PC-9 (cell line): Measurements from ENCODE around the gene RETREG3. TPM values are rescaled to one million over a fixed set of nuclear protein-coding genes. Genes with fewer than 3 reads are reported as not detected.

Experiments used
- BruUV-seq: library from RNA; stranded (reverse); fragments of 400-500 nt; replicated peaks from 2 replicates; lab custom pipeline; 2021; lab: Mats Ljungman, UMichigan
- CTCF ChIA-PET: fragments of 300-600 bp; sonication (Branson Sonifier 250); formaldehyde crosslinking; loops from one replicate; lab custom pipeline; 2022; ENCODE audit warnings: antibody characterized with exemption; lab: Charles Lee
- POLR2A ChIA-PET: fragments of 300-600 bp; sonication (Branson Sonifier 250); formaldehyde crosslinking; loops from one replicate; lab custom pipeline; 2022; ENCODE audit warnings: antibody characterized with exemption; ENCODE audit not compliant: unreplicated experiment; lab: Charles Lee
- DNase-seq, 2 experiments: peaks; one replicate each; pipeline versions ENCODE4 v3.0.0 to v3.0.0-alpha.2; 2015 to 2022; ENCODE audit warnings: mixed read lengths in 1 of 2
- H2AFZ ChIP-seq: fragments of 200-600 bp; sonication (generic); 2 replicates; pipeline ENCODE4 v1.8.1; 2017; ENCODE audit warnings: antibody characterized with exemption
- H3F3A ChIP-seq: fragments of 200-600 bp; sonication (generic); 2 replicates; pipeline ENCODE4 v1.8.1; 2017; ENCODE audit warnings: antibody characterized with exemption, mild to moderate bottlenecking, low read depth; ENCODE audit not compliant: insufficient read depth
- H3K27ac ChIP-seq: fragments of 200-600 bp; sonication (generic); 2 replicates; pipeline ENCODE4 v1.6.1; 2016; ENCODE audit warnings: mixed run types
- H3K27me3 ChIP-seq: fragments of 200-600 bp; sonication (generic); 2 replicates; pipeline ENCODE4 v1.6.1; 2016; ENCODE audit warnings: low read depth, mixed run types; ENCODE audit not compliant: insufficient read depth
- H3K36me3 ChIP-seq: fragments of 200-600 bp; sonication (generic); 2 replicates; pipeline ENCODE4 v1.6.1; 2016; ENCODE audit warnings: low read depth, mixed run types
- H3K4me1 ChIP-seq: fragments of 200-600 bp; sonication (generic); replicated peaks from 2 replicates; pipeline ENCODE4 v1.6.1; 2016; ENCODE audit warnings: mixed run types; ENCODE audit not compliant: insufficient read depth
- H3K4me2 ChIP-seq: fragments of 200-600 bp; sonication (generic); 2 replicates; pipeline ENCODE4 v1.6.1; 2017; ENCODE audit warnings: mixed run types
- H3K4me3 ChIP-seq: fragments of 200-600 bp; sonication (generic); 2 replicates; pipeline ENCODE4 v1.6.1; 2016; ENCODE audit warnings: mixed run types
- H3K79me2 ChIP-seq: fragments of 200-600 bp; sonication (generic); 2 replicates; pipeline ENCODE4 v1.6.1; 2017; ENCODE audit warnings: low read depth, mixed run types
- H3K9me2 ChIP-seq: fragments of 200-600 bp; sonication (generic); 2 replicates; pipeline ENCODE4 v1.8.1; 2017; ENCODE audit warnings: mild to moderate bottlenecking; ENCODE audit not compliant: insufficient read depth
- H3K9me3 ChIP-seq: fragments of 200-600 bp; sonication (generic); 2 replicates; pipeline ENCODE4 v1.8.1; 2016; ENCODE audit warnings: low read depth; ENCODE audit not compliant: insufficient read depth
- H4K20me1 ChIP-seq: fragments of 200-600 bp; sonication (generic); 2 replicates; pipeline ENCODE4 v1.8.1; 2017; ENCODE audit not compliant: insufficient read depth
- EZH2 ChIP-seq: fragments of 200-600 bp; sonication (generic); IDR thresholded peaks from 2 replicates; pipeline ENCODE4 v1.8.0; 2017; ENCODE audit warnings: antibody characterized with exemption, low read depth
- intact Hi-C: fragments of 100-400 bp; cut with micrococcal nuclease; formaldehyde crosslinking; loops from one replicate; pipeline ENCODE4 v1.10.0; 2022; ENCODE audit not compliant: unreplicated experiment
- total RNA-seq: library from RNA; stranded (reverse); gene quantifications from 2 replicates; pipeline ENCODE4 v1.2.3, GENCODE V29; 2021
- TF ChIP-seq, protein P1 (sequence below): fragments of 200-600 bp; sonication (generic); conservative IDR thresholded peaks from 2 replicates; pipeline ENCODE4 v1.6.1; 2017; ENCODE audit warnings: mixed run types, antibody characterized with exemption, mild to moderate bottlenecking, moderate library complexity

RETREG3 gene
- total RNA-seq, 1 experiment from 2014 or later, result 57.0 TPM

DNA sequence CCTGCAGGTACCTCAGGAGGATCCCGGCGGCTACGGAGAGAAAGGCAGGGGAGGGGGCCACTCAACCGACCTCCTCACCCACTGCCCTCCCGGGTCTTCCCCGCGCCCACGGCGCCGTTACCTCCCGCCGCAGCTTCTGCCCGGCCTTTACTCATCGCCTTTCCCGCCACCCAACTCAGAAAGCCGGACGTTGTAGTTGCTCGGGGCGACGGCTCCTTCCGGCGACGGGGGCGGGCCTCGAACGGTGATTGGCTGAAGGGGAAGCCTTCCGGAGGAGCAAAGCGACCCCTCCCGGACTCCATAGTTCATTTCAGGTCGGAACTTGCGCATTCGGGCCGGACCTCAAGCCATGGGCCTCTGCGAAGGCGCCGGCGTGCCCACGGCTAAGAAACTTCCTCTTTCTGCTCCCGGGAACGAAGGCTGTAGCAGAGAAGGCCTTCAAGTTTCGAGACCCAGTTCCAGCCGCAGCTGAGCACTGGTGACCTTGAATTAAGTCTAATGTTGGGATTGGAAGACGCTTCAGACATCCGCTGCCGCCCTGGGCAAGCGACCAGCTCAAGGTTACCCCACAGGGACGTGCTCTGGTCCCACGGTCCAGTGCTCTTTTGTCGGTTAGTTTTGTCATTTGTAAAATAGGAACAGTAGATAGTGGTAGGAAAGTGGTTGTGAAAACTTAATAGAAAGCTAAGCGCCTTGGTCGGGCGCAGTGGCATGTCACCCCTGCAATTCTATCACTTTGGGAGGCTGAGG, 31.5 kb downstream of the RETREG3 start, which contains the start of gene PSMC3IP:
PSMC3IP (minus strand) TSS at position 198 of the 750 bp plus-strand sequence; CDS start at position 155, 43 bp downstream.
- TF ChIP-seq, protein P1, sequence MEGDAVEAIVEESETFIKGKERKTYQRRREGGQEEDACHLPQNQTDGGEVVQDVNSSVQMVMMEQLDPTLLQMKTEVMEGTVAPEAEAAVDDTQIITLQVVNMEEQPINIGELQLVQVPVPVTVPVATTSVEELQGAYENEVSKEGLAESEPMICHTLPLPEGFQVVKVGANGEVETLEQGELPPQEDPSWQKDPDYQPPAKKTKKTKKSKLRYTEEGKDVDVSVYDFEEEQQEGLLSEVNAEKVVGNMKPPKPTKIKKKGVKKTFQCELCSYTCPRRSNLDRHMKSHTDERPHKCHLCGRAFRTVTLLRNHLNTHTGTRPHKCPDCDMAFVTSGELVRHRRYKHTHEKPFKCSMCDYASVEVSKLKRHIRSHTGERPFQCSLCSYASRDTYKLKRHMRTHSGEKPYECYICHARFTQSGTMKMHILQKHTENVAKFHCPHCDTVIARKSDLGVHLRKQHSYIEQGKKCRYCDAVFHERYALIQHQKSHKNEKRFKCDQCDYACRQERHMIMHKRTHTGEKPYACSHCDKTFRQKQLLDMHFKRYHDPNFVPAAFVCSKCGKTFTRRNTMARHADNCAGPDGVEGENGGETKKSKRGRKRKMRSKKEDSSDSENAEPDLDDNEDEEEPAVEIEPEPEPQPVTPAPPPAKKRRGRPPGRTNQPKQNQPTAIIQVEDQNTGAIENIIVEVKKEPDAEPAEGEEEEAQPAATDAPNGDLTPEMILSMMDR, result peak; percentile 53
- no peak for TF ChIP-seq EZH2
- CTCF ChIA-PET, result interaction anchor here (0.5 to 2.1 kb wide), 17 partner anchors 10 to 561 kb away, joined by 3 to 12 read pairs (median 4); partner anchors contain the start of genes BECN1 and PLEKHH3
- Histone ChIP-seq H3K4me1 (peaks cover 17% of the 10 kb centered on the region; the same call in 1 of the 2 replicates), H3K27me3 (no peaks in the 10 kb centered on the region), H3K4me3 (peak within 1 kb of the TSS; percentile 94), H3K9me2 (no peaks in the 10 kb centered on the region), H2AFZ (peak within 1 kb of the TSS; percentile 96), H3K9me3 (no peaks in the 10 kb centered on the region), H4K20me1 (no peaks in the 10 kb centered on the region), H3K27ac (peak within 1 kb of the TSS; percentile 31), H3K36me3 (peaks cover 15% of the 10 kb centered on the region; the same call in 1 of the 2 replicates), H3F3A (peaks cover 56% of the 10 kb centered on the region), H3K79me2 (peaks cover 21% of the 10 kb centered on the region), H3K4me2 (peak within 1 kb of the TSS; percentile 97)
- TSS peak; percentile 64 for BruUV-seq
- peak; percentile 84 to 91 for DNase-seq
- intact Hi-C loops, result loop anchor here (1.0 to 5.0 kb wide), 4 partner anchors 102 to 360 kb away; partner anchors contain the start of gene BECN1
- POLR2A ChIA-PET, result interaction anchor here (0.6 to 1.1 kb wide), 8 partner anchors 10 to 509 kb away, joined by 3 to 8 read pairs (median 4); no protein-coding TSS in a partner anchor

DNA sequence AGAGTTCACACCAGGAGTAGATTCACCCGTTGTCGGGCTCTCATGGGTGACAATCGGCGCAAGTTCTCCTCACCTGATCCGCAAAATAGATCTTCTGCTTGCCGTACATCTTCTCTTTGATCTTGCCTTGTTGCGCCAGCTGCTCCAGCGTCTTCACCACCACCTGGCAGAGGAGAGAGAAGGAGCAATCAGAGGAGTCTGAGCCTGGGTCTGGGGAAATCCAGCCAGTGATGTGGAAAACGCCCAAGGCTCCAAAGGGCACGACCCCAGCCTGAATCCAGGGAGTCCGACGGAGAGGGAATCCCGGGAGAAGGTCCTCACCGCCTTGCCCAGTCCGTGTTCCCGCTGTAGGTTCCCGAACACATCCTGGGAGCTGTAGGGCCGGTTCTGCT, 32.0 kb downstream of the RETREG3 start:
- ChIA-PET CTCF (interaction anchor here (0.6 to 2.1 kb wide), 5 partner anchors 10 to 552 kb away, joined by 3 to 5 read pairs (median 3); no protein-coding TSS in a partner anchor), POLR2A (interaction anchor here (0.6 to 0.7 kb wide), 2 partner anchors 287 to 907 kb away, joined by 3 to 8 read pairs; partner anchors contain the start of gene DHX8)
- H2AFZ ChIP-seq, result peak overlapping the region; percentile 96
- peaks cover 17% of the 10 kb centered on the region; the same call in 1 of the 2 replicates for H3K4me1 ChIP-seq
- H3K9me2 ChIP-seq, result no peaks in the 10 kb centered on the region
- TF ChIP-seq, protein P1, result no peak
- no peak for TF ChIP-seq EZH2
- TSS peak; percentile 24 for BruUV-seq
- peak overlapping the region; percentile 97 for H3K4me2 ChIP-seq
- H3K79me2 ChIP-seq, result peaks cover 21% of the 10 kb centered on the region
- intact Hi-C loops, result loop anchor here (5.0 kb wide), 2 partner anchors 245 to 360 kb away; partner anchors contain the start of gene BECN1
- H3K4me3 ChIP-seq, result peak overlapping the region; percentile 94
- H4K20me1 ChIP-seq, result no peaks in the 10 kb centered on the region
- H3K27me3 ChIP-seq, result no peaks in the 10 kb centered on the region
- DNase-seq, result no peak
- H3K9me3 ChIP-seq, result no peaks in the 10 kb centered on the region
- H3F3A ChIP-seq, result peaks cover 52% of the 10 kb centered on the region
- H3K27ac ChIP-seq, result no peak overlapping the region
- peaks cover 11% of the 10 kb centered on the region; the same call in 1 of the 2 replicates for H3K36me3 ChIP-seq

DNA sequence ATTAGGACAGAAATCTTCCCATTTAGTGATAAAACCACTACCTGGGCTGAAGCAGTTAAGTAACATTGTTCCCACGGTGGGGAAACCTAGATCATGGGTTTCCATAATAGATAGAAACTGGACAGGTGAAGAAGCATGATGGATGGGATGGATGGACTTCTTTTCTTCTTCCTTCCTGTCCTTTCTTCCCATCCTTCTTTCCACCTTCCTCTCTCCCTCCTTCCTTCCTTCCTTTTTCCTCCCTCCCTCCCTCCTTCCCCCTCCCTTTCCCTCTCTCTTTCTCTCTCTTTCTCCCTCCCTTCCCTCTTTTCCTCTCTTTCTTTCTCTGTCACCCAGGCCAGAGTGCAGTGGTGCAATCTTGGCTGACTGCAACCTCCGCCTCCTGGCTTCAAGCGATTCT, 34.7 kb downstream of the RETREG3 start:
- ChIA-PET POLR2A (interaction anchor here (0.7 kb wide), 1 partner anchor 450 kb away, joined by 4 read pairs; no protein-coding TSS in a partner anchor), CTCF (no interaction called here)
- H3K9me3 ChIP-seq, result no peaks in the 10 kb centered on the region
- TF ChIP-seq EZH2, result no peak
- TF ChIP-seq, protein P1, result no peak
- H3F3A ChIP-seq, result peaks cover 53% of the 10 kb centered on the region
- 0 out of 2 replicates have a peak, but pooled peaks cover 15% of the 10 kb centered on the region for H3K36me3 ChIP-seq
- no peaks in the 10 kb centered on the region for H3K9me2 ChIP-seq
- no peak overlapping the region for H3K4me3 ChIP-seq
- DNase-seq, result no peak
- no peak overlapping the region for H3K4me2 ChIP-seq
- no peaks in the 10 kb centered on the region for H3K27me3 ChIP-seq
- H3K4me1 ChIP-seq, result peaks cover 17% of the 10 kb centered on the region; the same call in 1 of the 2 replicates
- intact Hi-C loops, result no loop called here
- BruUV-seq, result no TSS peak
- peaks cover 22% of the 10 kb centered on the region for H3K79me2 ChIP-seq
- no peak overlapping the region for H3K27ac ChIP-seq
- no peak overlapping the region for H2AFZ ChIP-seq
- H4K20me1 ChIP-seq, result no peaks in the 10 kb centered on the region
